Fibroblast of pulmonary artery (primary cell): ENCODE results near the gene CHKB.

Source experiments
- DNase-seq: peaks from one replicate; pipeline ENCODE4 v3.0.0-alpha.2; 2010; ENCODE audit warnings: low read depth
- H3K4me3 ChIP-seq: replicated peaks from 2 replicates; pipeline ENCODE4 v1.5.1; 2011; ENCODE audit warnings: low read depth, mild to moderate bottlenecking, control low read depth, low read length, moderate library complexity
- CTCF ChIP-seq: IDR thresholded peaks from 2 replicates; pipeline ENCODE4 v1.5.1; 2011; ENCODE audit warnings: mild to moderate bottlenecking, control low read depth, low read length, inconsistent platforms; ENCODE audit errors: missing control alignments

CHKB gene

GRCh38 chr22:50605613-50606074 lies 23.0 kb upstream of the CHKB start:
- no peak for TF ChIP-seq CTCF
- no peak overlapping the region for H3K4me3 ChIP-seq
- DNase-seq = no peak

- TF ChIP-seq CTCF = no peak
- H3K4me3 ChIP-seq = no peak overlapping the region
- DNase-seq = no peak
These were observed 22.5 kb upstream of the CHKB start for GRCh38 chr22:50605002-50605612.

GRCh38 chr22:50604256-50605001 lies 21.8 kb upstream of the CHKB start:
- DNase-seq = no peak
- no peak overlapping the region for H3K4me3 ChIP-seq
- TF ChIP-seq CTCF = no peak

GRCh38 chr22:50603511-50604255 lies 21.0 kb upstream of the CHKB start:
- no peak for DNase-seq
- no peak for TF ChIP-seq CTCF
- no peak overlapping the region for H3K4me3 ChIP-seq

- TF ChIP-seq CTCF = no peak
- no peak for DNase-seq
- no peak overlapping the region for H3K4me3 ChIP-seq
These were observed 19.7 kb upstream of the CHKB start for GRCh38 chr22:50602338-50602700.

GRCh38 chr22:50601669-50602337 lies 19.2 kb upstream of the CHKB start:
- no peak for DNase-seq
- no peak overlapping the region for H3K4me3 ChIP-seq
- TF ChIP-seq CTCF = no peak
